ENCODE measurements around the gene SLC35F3. TPM values are rescaled to one million over a fixed set of nuclear protein-coding genes. Genes with fewer than 3 reads are reported as not detected.
A peak's percentile ranks its signal among the peaks of the same experiment; 100 is the strongest.

The SLC35F3 gene
- total RNA-seq, 1 experiment from 2014 or later: 0.66 TPM

GRCh38 chr1:234302354-234302962 is 398.0 kb downstream of the SLC35F3 start:
- intact Hi-C loops (cut with micrococcal nuclease; ENCODE audit: unreplicated experiment): no loop called here
- H3K27ac Mint-ChIP-seq (ENCODE audit: unreplicated experiment): no peak overlapping the region

DNA sequence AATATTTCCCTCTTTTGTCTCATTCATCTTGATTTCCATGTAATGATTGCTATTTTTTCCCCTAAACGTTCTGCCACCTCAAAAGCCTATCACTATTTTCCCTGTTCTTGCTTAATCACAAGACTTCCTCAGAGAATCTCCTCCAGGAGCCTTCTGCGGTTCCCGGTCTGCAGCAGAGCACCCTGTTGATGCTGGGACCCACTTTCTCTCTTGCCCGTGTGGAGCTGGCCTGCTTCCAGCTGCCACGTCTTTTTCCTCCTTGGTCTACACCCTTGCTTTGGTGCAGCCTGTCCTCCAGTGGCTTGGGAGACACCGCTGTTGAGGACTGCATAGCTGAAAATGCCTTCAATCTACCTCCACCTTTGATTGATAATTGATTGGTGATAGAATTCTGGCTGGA is 398.8 kb downstream of the SLC35F3 start:
- no TSS peak for BruUV-seq (replicated peaks)
- Mint-ChIP-seq H3K36me3 (ENCODE audit: insufficient read depth, unreplicated experiment) (no peaks in the 10 kb centered on the region), H3K9me3 (ENCODE audit: low read depth, unreplicated experiment) (no peaks in the 10 kb centered on the region)

More at GRCh38 chr1:234302354-234302962, 398.0 kb downstream of the SLC35F3 start:
- H3K36me3 Mint-ChIP-seq (ENCODE audit: insufficient read depth, unreplicated experiment): no peaks in the 10 kb centered on the region
- BruUV-seq (replicated peaks): no TSS peak
- no peak for TF ChIP-seq CTCF (IDR thresholded peaks at IDR 0.05; ENCODE audit: unreplicated experiment)
- peaks cover 16% of the 10 kb centered on the region for H3K27me3 Mint-ChIP-seq (ENCODE audit: unreplicated experiment)
- DNase-seq: no peak
- CTCF ChIA-PET: no interaction called here
- no peaks in the 10 kb centered on the region for H3K4me1 Mint-ChIP-seq (ENCODE audit: low read depth, unreplicated experiment)
- no peak overlapping the region for H3K4me3 Mint-ChIP-seq (ENCODE audit: low read depth, unreplicated experiment)
- H3K9me3 Mint-ChIP-seq (ENCODE audit: low read depth, unreplicated experiment): no peaks in the 10 kb centered on the region

DNA sequence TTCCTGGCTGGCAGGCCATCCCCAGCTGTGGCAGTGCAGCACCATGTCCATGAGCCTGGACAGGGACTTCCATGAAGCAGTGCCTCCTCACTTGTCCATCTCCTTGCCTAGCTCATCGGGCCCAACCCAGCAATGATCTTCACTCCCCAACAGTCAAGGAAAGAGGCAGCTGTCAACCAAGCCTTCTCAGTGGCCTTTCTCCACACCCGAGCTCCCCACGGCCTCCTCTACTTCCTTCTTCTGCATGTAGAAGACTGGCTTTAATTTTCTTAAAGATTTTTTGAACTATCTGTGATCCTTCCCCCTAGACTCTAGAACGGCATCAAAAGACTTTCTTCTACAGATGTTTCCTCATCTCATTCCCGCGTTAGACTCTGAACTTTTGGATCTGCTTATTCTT is 403.2 kb downstream of the SLC35F3 start:
- CTCF ChIA-PET: no interaction called here
- DNase-seq: no peak
- Mint-ChIP-seq H3K4me3 (ENCODE audit: low read depth, unreplicated experiment) (no peak overlapping the region), H3K27ac (ENCODE audit: unreplicated experiment) (no peak overlapping the region), H3K4me1 (ENCODE audit: low read depth, unreplicated experiment) (peaks cover 13% of the 10 kb centered on the region), H3K27me3 (ENCODE audit: unreplicated experiment) (peaks cover 20% of the 10 kb centered on the region), H3K9me3 (ENCODE audit: low read depth, unreplicated experiment) (no peaks in the 10 kb centered on the region), H3K36me3 (ENCODE audit: insufficient read depth, unreplicated experiment) (no peaks in the 10 kb centered on the region)
- no peak for TF ChIP-seq CTCF (IDR thresholded peaks at IDR 0.05; ENCODE audit: unreplicated experiment)
- BruUV-seq (replicated peaks): no TSS peak
- intact Hi-C loops (cut with micrococcal nuclease; ENCODE audit: unreplicated experiment): no loop called here

More for the DNA sequence above, 398.8 kb downstream of the SLC35F3 start:
- no peak overlapping the region for H3K4me3 Mint-ChIP-seq (ENCODE audit: low read depth, unreplicated experiment)
- TF ChIP-seq CTCF (IDR thresholded peaks at IDR 0.05; ENCODE audit: unreplicated experiment): no peak
- H3K27ac Mint-ChIP-seq (ENCODE audit: unreplicated experiment): no peak overlapping the region
- CTCF ChIA-PET: interaction anchor here (0.5 kb wide), 1 partner anchor 1169 kb away, joined by 3 read pairs; no protein-coding TSS in a partner anchor
- DNase-seq: no peak
- no peaks in the 10 kb centered on the region for H3K4me1 Mint-ChIP-seq (ENCODE audit: low read depth, unreplicated experiment)
- peaks cover 8% of the 10 kb centered on the region for H3K27me3 Mint-ChIP-seq (ENCODE audit: unreplicated experiment)
- intact Hi-C loops (cut with micrococcal nuclease; ENCODE audit: unreplicated experiment): no loop called here

GRCh38 chr1:234309243-234309597 is 404.7 kb downstream of the SLC35F3 start:
- H3K27ac Mint-ChIP-seq (ENCODE audit: unreplicated experiment): no peak overlapping the region
- intact Hi-C loops (cut with micrococcal nuclease; ENCODE audit: unreplicated experiment): no loop called here
- H3K36me3 Mint-ChIP-seq (ENCODE audit: insufficient read depth, unreplicated experiment): no peaks in the 10 kb centered on the region
- no peak for DNase-seq
- H3K4me3 Mint-ChIP-seq (ENCODE audit: low read depth, unreplicated experiment): peak overlapping the region; percentile 66
- BruUV-seq (replicated peaks): no TSS peak
- no peaks in the 10 kb centered on the region for H3K9me3 Mint-ChIP-seq (ENCODE audit: low read depth, unreplicated experiment)
- peaks cover 13% of the 10 kb centered on the region for H3K4me1 Mint-ChIP-seq (ENCODE audit: low read depth, unreplicated experiment)
- no peak for TF ChIP-seq CTCF (IDR thresholded peaks at IDR 0.05; ENCODE audit: unreplicated experiment)
- H3K27me3 Mint-ChIP-seq (ENCODE audit: unreplicated experiment): peaks cover 32% of the 10 kb centered on the region
- CTCF ChIA-PET: interaction anchor here (0.6 to 2.5 kb wide), 17 partner anchors 9 to 200 kb away, joined by 3 to 14 read pairs (median 4); no protein-coding TSS in a partner anchor
